Neutrophil (primary cell): ENCODE data around the gene STAT6.
A peak's percentile ranks its signal among the peaks of the same experiment; 100 is the strongest.

ENCODE experiments used
- H3K27ac ChIP-seq: fragments of 200-600 bp; sonication (generic); 2 replicates; pipeline ENCODE4 v1.5.1; 2016; ENCODE audit warnings: mild to moderate bottlenecking, moderate library complexity
- H3K27me3 ChIP-seq: fragments of 200-600 bp; sonication (generic); 2 replicates; pipeline ENCODE4 v1.6.0; 2016; ENCODE audit warnings: mild to moderate bottlenecking
- H3K36me3 ChIP-seq: fragments of 200-600 bp; sonication (generic); 2 replicates; pipeline ENCODE4 v1.5.1; 2017
- H3K4me1 ChIP-seq, 2 experiments: fragments of 200-600 bp in 1 of 2; sonication (generic) in 1 of 2; 1 replicate in 1 of 2; 2 replicates in 1 of 2; pipeline versions ENCODE4 v1.5.1 to v1.6.1; 2013 to 2016; ENCODE audit warnings: low read depth in 1 of 2, low read length in 1 of 2, mild to moderate bottlenecking in 1 of 2, moderate library complexity in 1 of 2; ENCODE audit not compliant: control insufficient read depth in 1 of 2, insufficient read depth in 1 of 2
- H3K4me3 ChIP-seq, 2 experiments: fragments of 200-600 bp in 1 of 2; sonication (generic) in 1 of 2; 1 replicate in 1 of 2; 2 replicates in 1 of 2; pipeline ENCODE4 v1.5.1; 2013 to 2016; ENCODE audit warnings: low read depth in 1 of 2, low read length in 1 of 2, mild to moderate bottlenecking in 1 of 2, moderate library complexity in 1 of 2
- H3K9me3 ChIP-seq: fragments of 200-600 bp; sonication (generic); 2 replicates; pipeline ENCODE4 v1.5.1; 2016
- TF ChIP-seq, protein P1 (sequence below): fragments of 200-600 bp; sonication (generic); IDR thresholded peaks from 2 replicates; pipeline ENCODE4 v1.5.1; 2016; ENCODE audit warnings: antibody characterized with exemption

The STAT6 gene

DNA sequence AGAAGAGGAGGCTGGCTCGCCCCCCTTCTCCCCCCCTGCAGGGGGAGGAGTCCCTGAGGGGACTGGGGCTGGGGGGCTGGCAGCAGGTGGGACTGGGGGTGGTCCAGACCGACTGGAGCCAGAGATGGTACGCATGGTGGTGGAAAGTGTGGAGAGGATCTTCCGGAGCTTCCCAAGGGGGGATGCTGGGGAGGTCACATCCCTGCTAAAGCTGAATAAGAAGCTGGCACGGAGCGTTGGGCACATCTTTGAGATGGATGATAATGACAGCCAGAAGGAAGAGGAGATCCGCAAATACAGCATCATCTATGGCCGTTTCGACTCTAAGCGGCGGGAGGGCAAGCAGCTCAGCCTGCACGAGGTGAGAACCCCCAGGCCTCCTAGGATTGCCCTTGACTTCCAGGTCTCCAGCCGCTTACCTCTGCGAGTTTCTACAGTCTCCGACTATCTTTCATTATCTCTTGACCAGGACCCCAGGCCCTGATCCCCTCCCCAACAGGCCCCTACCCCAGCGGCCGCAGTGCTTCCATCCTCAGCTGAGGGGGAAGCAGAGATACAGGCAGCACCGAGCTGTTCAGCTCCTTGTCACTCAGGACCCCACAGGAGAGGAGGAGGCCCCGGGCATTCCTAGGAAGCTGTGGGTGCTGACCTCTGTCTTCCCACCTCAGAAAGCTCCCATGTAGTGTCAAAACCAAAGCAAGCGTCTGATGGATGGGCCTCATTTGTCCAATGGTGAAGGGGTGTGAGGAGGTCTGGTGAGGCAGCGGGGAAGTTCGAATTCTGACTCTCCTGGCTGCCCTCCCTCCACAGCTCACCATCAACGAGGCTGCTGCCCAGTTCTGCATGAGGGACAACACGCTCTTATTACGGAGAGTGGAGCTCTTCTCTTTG is 19.3 kb downstream of the STAT6 start:
- Histone ChIP-seq H3K4me3 (no peak overlapping the region), H3K4me1 (peaks cover 25 to 38% of the 10 kb centered on the region in 2 experiments), H3K27me3 (peaks cover 42% of the 10 kb centered on the region), H3K27ac (peak overlapping the region; percentile 31), H3K9me3 (no peaks in the 10 kb centered on the region), H3K36me3 (peaks cover 23% of the 10 kb centered on the region)
- TF ChIP-seq, protein P1, sequence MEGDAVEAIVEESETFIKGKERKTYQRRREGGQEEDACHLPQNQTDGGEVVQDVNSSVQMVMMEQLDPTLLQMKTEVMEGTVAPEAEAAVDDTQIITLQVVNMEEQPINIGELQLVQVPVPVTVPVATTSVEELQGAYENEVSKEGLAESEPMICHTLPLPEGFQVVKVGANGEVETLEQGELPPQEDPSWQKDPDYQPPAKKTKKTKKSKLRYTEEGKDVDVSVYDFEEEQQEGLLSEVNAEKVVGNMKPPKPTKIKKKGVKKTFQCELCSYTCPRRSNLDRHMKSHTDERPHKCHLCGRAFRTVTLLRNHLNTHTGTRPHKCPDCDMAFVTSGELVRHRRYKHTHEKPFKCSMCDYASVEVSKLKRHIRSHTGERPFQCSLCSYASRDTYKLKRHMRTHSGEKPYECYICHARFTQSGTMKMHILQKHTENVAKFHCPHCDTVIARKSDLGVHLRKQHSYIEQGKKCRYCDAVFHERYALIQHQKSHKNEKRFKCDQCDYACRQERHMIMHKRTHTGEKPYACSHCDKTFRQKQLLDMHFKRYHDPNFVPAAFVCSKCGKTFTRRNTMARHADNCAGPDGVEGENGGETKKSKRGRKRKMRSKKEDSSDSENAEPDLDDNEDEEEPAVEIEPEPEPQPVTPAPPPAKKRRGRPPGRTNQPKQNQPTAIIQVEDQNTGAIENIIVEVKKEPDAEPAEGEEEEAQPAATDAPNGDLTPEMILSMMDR: no peak

DNA sequence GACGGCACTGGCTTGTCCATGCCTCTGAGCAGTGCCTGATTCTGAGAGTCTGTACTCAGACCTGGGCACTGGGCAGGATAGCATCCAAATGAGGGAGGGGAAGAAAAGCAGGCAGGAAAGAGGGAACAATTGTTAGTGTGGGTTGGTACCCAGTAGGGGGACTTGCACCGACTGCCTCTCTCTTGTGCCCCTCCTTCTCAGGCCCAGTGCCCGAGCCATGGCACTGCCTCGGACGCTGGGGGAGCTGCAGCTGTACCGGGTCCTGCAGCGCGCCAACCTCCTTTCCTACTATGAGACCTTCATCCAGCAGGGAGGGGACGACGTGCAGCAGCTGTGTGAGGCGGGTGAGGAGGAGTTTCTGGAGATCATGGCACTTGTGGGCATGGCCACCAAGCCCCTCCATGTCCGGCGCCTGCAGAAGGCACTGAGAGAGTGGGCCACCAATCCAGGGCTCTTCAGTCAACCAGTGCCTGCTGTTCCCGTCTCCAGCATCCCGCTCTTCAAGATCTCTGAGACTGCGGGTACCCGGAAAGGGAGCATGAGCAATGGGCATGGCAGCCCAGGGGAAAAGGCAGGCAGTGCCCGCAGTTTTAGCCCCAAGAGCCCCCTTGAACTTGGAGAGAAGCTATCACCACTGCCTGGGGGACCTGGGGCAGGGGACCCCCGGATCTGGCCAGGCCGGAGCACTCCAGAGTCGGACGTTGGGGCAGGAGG is 20.1 kb downstream of the STAT6 start:
- Histone ChIP-seq H3K9me3 (no peaks in the 10 kb centered on the region), H3K4me3 (no peak overlapping the region), H3K27ac (no peak overlapping the region), H3K36me3 (peaks cover 15% of the 10 kb centered on the region), H3K27me3 (peaks cover 50% of the 10 kb centered on the region), H3K4me1 (peaks cover 31 to 44% of the 10 kb centered on the region in 2 experiments)
- TF ChIP-seq, protein P1: no peak

DNA sequence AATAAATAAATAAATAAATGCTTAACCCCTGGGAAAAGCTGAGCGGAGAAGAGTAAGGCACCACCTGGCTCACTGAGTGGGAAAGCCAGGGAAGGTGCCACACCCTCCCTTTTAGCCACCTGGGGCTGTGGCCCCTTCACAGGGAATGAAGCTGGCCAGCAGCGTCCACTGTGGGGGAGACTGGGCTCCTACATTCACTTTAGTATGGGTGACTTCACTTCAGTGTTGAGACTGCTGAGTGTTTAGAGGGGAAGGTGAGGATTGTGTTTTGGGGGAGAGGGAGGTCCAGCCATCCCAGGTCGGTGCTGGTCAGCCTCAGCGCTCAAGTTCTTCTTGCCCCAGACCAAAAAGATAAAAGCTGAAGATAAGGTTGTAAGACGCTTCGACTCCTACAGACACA is 20.7 kb downstream of the STAT6 start:
- Histone ChIP-seq H3K4me3 (no peak overlapping the region), H3K27ac (no peak overlapping the region), H3K27me3 (peaks cover 55% of the 10 kb centered on the region), H3K9me3 (no peaks in the 10 kb centered on the region), H3K36me3 (peaks cover 9% of the 10 kb centered on the region), H3K4me1 (peaks cover 31 to 44% of the 10 kb centered on the region in 2 experiments)
- TF ChIP-seq, protein P1: no peak

DNA sequence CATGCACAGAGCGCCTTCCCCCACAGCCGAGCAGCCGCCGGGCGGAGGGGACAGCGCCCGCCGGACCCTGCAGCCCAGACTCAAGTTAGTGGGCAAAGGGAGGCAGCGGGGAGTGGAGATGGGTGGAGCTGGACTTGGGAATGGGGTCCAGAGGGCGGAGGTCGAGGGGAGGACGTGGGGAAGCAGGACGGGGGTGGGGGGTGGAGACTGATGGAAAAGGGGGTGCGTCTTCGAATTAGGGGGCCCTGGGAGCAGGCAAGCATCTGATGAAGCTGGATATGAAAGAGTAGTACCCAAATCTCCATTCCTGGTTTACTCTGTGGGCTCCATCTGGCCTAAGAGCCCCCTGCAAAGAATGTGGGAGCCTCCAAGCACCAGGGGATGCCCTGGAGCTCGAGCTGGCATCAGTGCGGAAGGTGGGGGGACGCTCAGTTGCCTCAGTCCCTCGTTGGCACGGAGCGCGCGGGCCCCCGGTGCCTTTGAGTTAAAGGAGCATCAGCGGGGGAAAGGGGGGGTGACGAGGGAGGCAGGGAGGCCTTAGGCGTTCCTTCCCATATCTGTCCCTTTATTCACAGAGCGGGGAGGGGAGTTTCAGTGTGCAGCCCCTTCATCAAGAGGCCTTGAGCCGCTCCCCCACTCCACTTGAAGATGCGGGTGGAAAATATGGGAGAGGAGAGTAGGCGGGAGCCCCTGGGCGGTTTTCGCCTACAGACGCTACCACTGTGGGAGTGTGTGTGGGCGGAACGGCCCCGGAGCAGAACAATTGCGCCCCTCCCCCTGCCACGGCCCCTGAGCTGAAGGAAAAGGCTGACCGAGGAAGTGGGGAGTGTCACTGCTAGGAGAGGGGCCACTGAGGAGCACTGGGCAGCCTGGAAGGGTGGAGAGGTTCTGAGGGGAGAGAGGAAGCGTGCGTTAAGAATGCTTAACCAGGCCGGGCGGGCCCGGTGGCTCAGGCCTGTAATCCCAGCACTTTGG is 21.6 kb downstream of the STAT6 start:
- H3K9me3 ChIP-seq: no peaks in the 10 kb centered on the region
- H3K27me3 ChIP-seq: peaks cover 55% of the 10 kb centered on the region
- H3K4me3 ChIP-seq: peak overlapping the region; percentile 66 to 71
- peaks cover 31 to 44% of the 10 kb centered on the region in 2 experiments for H3K4me1 ChIP-seq
- TF ChIP-seq, protein P1: no peak
- no peaks in the 10 kb centered on the region for H3K36me3 ChIP-seq
- H3K27ac ChIP-seq: peak overlapping the region; percentile 66
